OCI-LY3 (cell line): ENCODE data around the gene HOXC11.

Experiments used
- H2AFZ ChIP-seq: fragments of 200-600, 300-600 bp; shearing (Covaris generic); 2 replicates; pipeline ENCODE4 v1.6.0; 2014; ENCODE audit warnings: antibody characterized with exemption, low read depth, low read length
- H3K27ac ChIP-seq: fragments of 200-600, 300-600 bp; sonication (generic); 2 replicates; pipeline ENCODE4 v1.5.1; 2014; ENCODE audit warnings: mild to moderate bottlenecking, low read length, moderate library complexity, mixed read lengths
- H3K27me3 ChIP-seq: fragments of 200-600, 300-600 bp; sonication (generic); 2 replicates; pipeline ENCODE4 v1.6.1; 2014; ENCODE audit warnings: low read depth, low read length, mixed read lengths
- H3K36me3 ChIP-seq: fragments of 200-600, 300-600 bp; sonication (generic); replicated peaks from 2 replicates; pipeline ENCODE3; 2014; ENCODE audit warnings: low read depth, low read length, mixed read lengths
- H3K4me1 ChIP-seq: fragments of 300-600, 200-600 bp; sonication (generic); 2 replicates; pipeline ENCODE4 v1.6.1; 2014; ENCODE audit warnings: low read length, mixed read lengths
- H3K4me2 ChIP-seq: fragments of 200-600, 300-600 bp; sonication (generic); 2 replicates; pipeline ENCODE4 v1.6.1; 2014; ENCODE audit warnings: low read length, mixed read lengths
- H3K4me3 ChIP-seq: fragments of 300-600, 200-600 bp; sonication (generic); 2 replicates; pipeline ENCODE4 v1.5.1; 2014; ENCODE audit warnings: antibody characterized with exemption, mild to moderate bottlenecking, low read length, moderate library complexity
- H3K79me2 ChIP-seq: fragments of 300-600, 200-600 bp; shearing (Covaris generic); 2 replicates; pipeline ENCODE4 v1.6.1; 2014; ENCODE audit warnings: mild to moderate bottlenecking, low read length, mixed read lengths
- H3K9ac ChIP-seq: fragments of 300-600, 200-600 bp; shearing (Covaris generic); 2 replicates; pipeline ENCODE4 v1.6.0; 2014; ENCODE audit warnings: mild to moderate bottlenecking, low read length, moderate library complexity
- H3K9me3 ChIP-seq: fragments of 200-600, 300-600 bp; shearing (Covaris generic); 2 replicates; pipeline ENCODE4 v1.6.1; 2014; ENCODE audit warnings: low read length, mixed read lengths; ENCODE audit not compliant: insufficient read depth
- H4K20me1 ChIP-seq: fragments of 200-600, 300-600 bp; sonication (generic); 2 replicates; pipeline ENCODE4 v1.6.1; 2016; ENCODE audit warnings: low read length, mixed read lengths; ENCODE audit not compliant: insufficient read depth
- CTCF ChIP-seq: fragments of 200-600, 300-600 bp; sonication (generic); IDR thresholded peaks from 2 replicates; pipeline ENCODE4 v1.5.1; 2014; ENCODE audit warnings: antibody characterized with exemption, low read length, low read depth
- EZH2phosphoT487 ChIP-seq: fragments of 200-600 bp; shearing (Covaris generic); IDR thresholded peaks from 2 replicates; pipeline ENCODE4 v1.6.1; 2018; ENCODE audit warnings: antibody characterized with exemption, mixed run types, low read depth

HOXC11 gene

GRCh38 chr12:53935383-53936341 lies 37.3 kb upstream of the HOXC11 start:
- Histone ChIP-seq H4K20me1 (no peaks in the 10 kb centered on the region), H3K9me3 (no peaks in the 10 kb centered on the region), H3K4me2 (no peak overlapping the region)

GRCh38 chr12:53937099-53937498 lies 35.8 kb upstream of the HOXC11 start:
- Histone ChIP-seq H3K36me3 (no peaks in the 10 kb centered on the region), H3K4me1 (no peaks in the 10 kb centered on the region), H3K9me3 (no peaks in the 10 kb centered on the region), H3K27me3 (peaks cover 17% of the 10 kb centered on the region), H3K4me3 (no peak overlapping the region), H3K4me2 (no peak overlapping the region), H4K20me1 (no peaks in the 10 kb centered on the region), H2AFZ (no peak overlapping the region), H3K79me2 (no peaks in the 10 kb centered on the region), H3K27ac (no peak overlapping the region), H3K9ac (no peak overlapping the region)
- TF ChIP-seq CTCF = no peak
- no peak for TF ChIP-seq EZH2phosphoT487

More at GRCh38 chr12:53935383-53936341, 37.3 kb upstream of the HOXC11 start:
- H3K36me3 ChIP-seq = no peaks in the 10 kb centered on the region
- H3K9ac ChIP-seq = no peak overlapping the region
- peaks cover 14% of the 10 kb centered on the region for H3K27me3 ChIP-seq
- no peaks in the 10 kb centered on the region for H3K79me2 ChIP-seq
- H3K4me1 ChIP-seq = no peaks in the 10 kb centered on the region
- H2AFZ ChIP-seq = no peak overlapping the region
- no peak overlapping the region for H3K27ac ChIP-seq
- TF ChIP-seq EZH2phosphoT487 = no peak
- no peak for TF ChIP-seq CTCF
- H3K4me3 ChIP-seq = no peak overlapping the region

GRCh38 chr12:53937596-53938325 lies 35.2 kb upstream of the HOXC11 start:
- no peak overlapping the region for H3K9ac ChIP-seq
- H2AFZ ChIP-seq = no peak overlapping the region
- no peak overlapping the region for H3K27ac ChIP-seq
- H4K20me1 ChIP-seq = no peaks in the 10 kb centered on the region
- TF ChIP-seq EZH2phosphoT487 = no peak
- no peak for TF ChIP-seq CTCF
- no peak overlapping the region for H3K4me3 ChIP-seq
- no peaks in the 10 kb centered on the region for H3K9me3 ChIP-seq
- no peak overlapping the region for H3K4me2 ChIP-seq
- H3K36me3 ChIP-seq = no peaks in the 10 kb centered on the region
- H3K27me3 ChIP-seq = peaks cover 15% of the 10 kb centered on the region
- no peaks in the 10 kb centered on the region for H3K79me2 ChIP-seq
- no peaks in the 10 kb centered on the region for H3K4me1 ChIP-seq

- Histone ChIP-seq H3K4me2 (no peak within 1 kb of the TSS), H3K36me3 (no peaks in the 10 kb centered on the region), H3K27me3 (peaks cover 20% of the 10 kb centered on the region), H3K4me3 (no peak within 1 kb of the TSS), H2AFZ (no peak within 1 kb of the TSS), H3K79me2 (no peaks in the 10 kb centered on the region), H4K20me1 (no peaks in the 10 kb centered on the region), H3K9ac (no peak within 1 kb of the TSS), H3K9me3 (no peaks in the 10 kb centered on the region), H3K27ac (no peak within 1 kb of the TSS), H3K4me1 (no peaks in the 10 kb centered on the region)
- no peak for TF ChIP-seq CTCF
- no peak for TF ChIP-seq EZH2phosphoT487
Measured at GRCh38 chr12:53938326-53939140, 34.4 kb upstream of the HOXC11 start, which contains the start of gene HOXC13. Gene HOXC13, plus strand, starts transcription at chr12:53938831. Its CDS starts 76 bp downstream, at chr12:53938907.
